ENCODE results near the gene HOXD3. TPM values are rescaled to one million over a fixed set of nuclear protein-coding genes. Genes with fewer than 3 reads are reported as not detected.

The HOXD3 gene
- total RNA-seq, 6 experiments from 2014 or later: 0.25 to 0.38 (median 0.25) TPM; not detected in 3

- no peak for DNase-seq
- Mint-ChIP-seq H3K4me3 (peak overlapping the region; percentile 90), H3K4me1 (ENCODE audit: low read depth) (peaks cover 66% of the 10 kb centered on the region), H3K9me3 (no peaks in the 10 kb centered on the region), H3K27me3 (ENCODE audit: insufficient read depth) (peaks cover 30% of the 10 kb centered on the region), H3K27ac (peak overlapping the region; percentile 61), H3K36me3 (ENCODE audit: low read depth) (peaks cover 16% of the 10 kb centered on the region; the same call in 1 of the 2 replicates)
- TF ChIP-seq CTCF (IDR thresholded peaks at IDR 0.05): no peak
These were observed 25.9 kb upstream of the HOXD3 start for GRCh38 chr2:176130957-176131847.

- DNase-seq: no peak
- H3K4me3 Mint-ChIP-seq: peak overlapping the region; percentile 90
- no peak for TF ChIP-seq CTCF (IDR thresholded peaks at IDR 0.05)
These were observed 25.3 kb upstream of the HOXD3 start for GRCh38 chr2:176131848-176132158.

GRCh38 chr2:176132205-176133171, 24.6 kb upstream of the HOXD3 start:
- no peak for TF ChIP-seq CTCF (IDR thresholded peaks at IDR 0.05)
- H3K36me3 Mint-ChIP-seq (ENCODE audit: low read depth): peaks cover 16% of the 10 kb centered on the region; the same call in 1 of the 2 replicates
- no peak for DNase-seq
- peaks cover 33% of the 10 kb centered on the region for H3K27me3 Mint-ChIP-seq (ENCODE audit: insufficient read depth)
- peaks cover 63% of the 10 kb centered on the region for H3K4me1 Mint-ChIP-seq (ENCODE audit: low read depth)
- peak overlapping the region; percentile 90 for H3K4me3 Mint-ChIP-seq
- no peaks in the 10 kb centered on the region for H3K9me3 Mint-ChIP-seq
- H3K27ac Mint-ChIP-seq: peak overlapping the region; percentile 62

More at GRCh38 chr2:176131848-176132158, 25.3 kb upstream of the HOXD3 start:
- Mint-ChIP-seq H3K4me1 (ENCODE audit: low read depth) (peaks cover 66% of the 10 kb centered on the region), H3K9me3 (no peaks in the 10 kb centered on the region), H3K27me3 (ENCODE audit: insufficient read depth) (peaks cover 31% of the 10 kb centered on the region), H3K27ac (no peak overlapping the region), H3K36me3 (ENCODE audit: low read depth) (peaks cover 16% of the 10 kb centered on the region; the same call in 1 of the 2 replicates)

- peaks cover 63% of the 10 kb centered on the region for H3K4me1 Mint-ChIP-seq (ENCODE audit: low read depth)
- no peak overlapping the region for H3K4me3 Mint-ChIP-seq
- H3K9me3 Mint-ChIP-seq: no peaks in the 10 kb centered on the region
- TF ChIP-seq CTCF (IDR thresholded peaks at IDR 0.05): no peak
- H3K27ac Mint-ChIP-seq: no peak overlapping the region
- H3K36me3 Mint-ChIP-seq (ENCODE audit: low read depth): peaks cover 13% of the 10 kb centered on the region; the same call in 1 of the 2 replicates
- DNase-seq: no peak
- peaks cover 29% of the 10 kb centered on the region for H3K27me3 Mint-ChIP-seq (ENCODE audit: insufficient read depth)
These were observed 23.7 kb upstream of the HOXD3 start for GRCh38 chr2:176133389-176133788.

GRCh38 chr2:176134035-176134434, 23.1 kb upstream of the HOXD3 start:
- no peak for TF ChIP-seq CTCF (IDR thresholded peaks at IDR 0.05)
- Mint-ChIP-seq H3K27me3 (ENCODE audit: insufficient read depth) (peaks cover 33% of the 10 kb centered on the region), H3K4me3 (no peak overlapping the region), H3K9me3 (no peaks in the 10 kb centered on the region), H3K27ac (no peak overlapping the region), H3K36me3 (ENCODE audit: low read depth) (peaks cover 6% of the 10 kb centered on the region; the same call in 1 of the 2 replicates), H3K4me1 (ENCODE audit: low read depth) (peaks cover 63% of the 10 kb centered on the region)
- no peak for DNase-seq
